Left ventricle myocardium inferior (tissue), 1 donor: ENCODE data around the gene SND1. TPM values are rescaled to one million over a fixed set of nuclear protein-coding genes. Genes with fewer than 3 reads are reported as not detected.

Experiments used
- DNase-seq: peaks from one replicate; pipeline ENCODE4 v3.0.0-alpha.2; 2020
- H3K27ac ChIP-seq: fragments of 200-600 bp; replicated peaks from 2 replicates; pipeline ENCODE4 v1.8.0; 2021
- H3K27me3 ChIP-seq: fragments of 200-600 bp; 2 replicates; pipeline ENCODE4 v1.8.0; 2021; ENCODE audit warnings: low read depth
- H3K36me3 ChIP-seq: fragments of 200-600 bp; 2 replicates; pipeline ENCODE4 v1.8.0; 2021
- H3K4me1 ChIP-seq: fragments of 200-600 bp; 2 replicates; pipeline ENCODE4 v1.8.0; 2021
- H3K4me3 ChIP-seq: fragments of 200-600 bp; 2 replicates; pipeline ENCODE4 v1.8.0; 2021; ENCODE audit warnings: mild to moderate bottlenecking, moderate library complexity
- H3K9me3 ChIP-seq: fragments of 200-600 bp; replicated peaks from 2 replicates; pipeline ENCODE4 v1.8.0; 2021
- CTCF ChIP-seq: fragments of 200-600 bp; IDR thresholded peaks from 2 replicates; pipeline ENCODE4 v1.8.0; 2021; ENCODE audit warnings: antibody characterized with exemption, mild to moderate bottlenecking, borderline replicate concordance
- intact Hi-C: fragments of 100-400 bp; cut with micrococcal nuclease; formaldehyde crosslinking; loops from one replicate; pipeline ENCODE4 v1.11.0; 2022
- total RNA-seq: library from RNA; stranded (reverse); fragmentation: NEBNext Ultra II Directional; extraction: Animal tissue kit (Norgen Biotek cat#: 25700); gene quantifications from one replicate; pipeline ENCODE4 v1.2.1, GENCODE V29; 2021
- donor health status: DM: no; HTN: yes; CAD: no; lungs with severe emphysema.

Gene SND1
- total RNA-seq, 1 donor from 2014 or later = 71.6 TPM

GRCh38 chr7:127979113-127979727 lies 327.2 kb downstream of the SND1 start:
- H3K9me3 ChIP-seq = peaks cover 4% of the 10 kb centered on the region
- intact Hi-C loops = no loop called here
- H3K36me3 ChIP-seq = no peaks in the 10 kb centered on the region
- H3K27ac ChIP-seq = no peak overlapping the region
- H3K4me1 ChIP-seq = peaks cover 21% of the 10 kb centered on the region
- no peak for TF ChIP-seq CTCF
- no peak overlapping the region for H3K4me3 ChIP-seq
- DNase-seq = no peak
- H3K27me3 ChIP-seq = no peaks in the 10 kb centered on the region

- TF ChIP-seq CTCF = no peak
- intact Hi-C loops = no loop called here
- peaks cover 26% of the 10 kb centered on the region for H3K4me1 ChIP-seq
- no peaks in the 10 kb centered on the region for H3K27me3 ChIP-seq
- DNase-seq = no peak
- no peak overlapping the region for H3K27ac ChIP-seq
- no peak overlapping the region for H3K4me3 ChIP-seq
- H3K9me3 ChIP-seq = peaks cover 4% of the 10 kb centered on the region
- no peaks in the 10 kb centered on the region for H3K36me3 ChIP-seq
Measured at GRCh38 chr7:127979728-127980126, 327.7 kb downstream of the SND1 start.

- H3K9me3 ChIP-seq = peaks cover 4% of the 10 kb centered on the region
- no peak overlapping the region for H3K4me3 ChIP-seq
- H3K36me3 ChIP-seq = no peaks in the 10 kb centered on the region
- no peak for TF ChIP-seq CTCF
- intact Hi-C loops = no loop called here
- H3K27ac ChIP-seq = no peak overlapping the region
- no peaks in the 10 kb centered on the region for H3K27me3 ChIP-seq
- DNase-seq = no peak
- peaks cover 29% of the 10 kb centered on the region for H3K4me1 ChIP-seq
Measured at GRCh38 chr7:127980901-127981300, 328.9 kb downstream of the SND1 start.

- no peak for TF ChIP-seq CTCF
- no peak overlapping the region for H3K27ac ChIP-seq
- peaks cover 35% of the 10 kb centered on the region for H3K4me1 ChIP-seq
- H3K27me3 ChIP-seq = no peaks in the 10 kb centered on the region
- H3K36me3 ChIP-seq = no peaks in the 10 kb centered on the region
- intact Hi-C loops = no loop called here
- H3K9me3 ChIP-seq = peaks cover 4% of the 10 kb centered on the region
- H3K4me3 ChIP-seq = no peak overlapping the region
- DNase-seq = no peak
Measured at GRCh38 chr7:127981965-127982364, 330.0 kb downstream of the SND1 start.

- DNase-seq = no peak
- Histone ChIP-seq H3K9me3 (no peaks in the 10 kb centered on the region), H3K36me3 (no peaks in the 10 kb centered on the region), H3K4me1 (peaks cover 54% of the 10 kb centered on the region), H3K27ac (no peak overlapping the region), H3K27me3 (no peaks in the 10 kb centered on the region), H3K4me3 (no peak overlapping the region)
- intact Hi-C loops = no loop called here
- no peak for TF ChIP-seq CTCF
Measured at GRCh38 chr7:127983804-127984332, 331.9 kb downstream of the SND1 start.
